WTC11 (cell line): ENCODE measurements around the gene TIMELESS. TPM values are rescaled to one million over a fixed set of nuclear protein-coding genes. Genes with fewer than 3 reads are reported as not detected.

Source experiments
- ATAC-seq: fragments of 200-7000 bp; cut with Tn5 transposase; 2 replicates; pipeline ENCODE4 v1.10.0; 2021; ENCODE audit warnings: mild to moderate bottlenecking, moderate library complexity
- CTCF ChIA-PET: fragments of 300-600 bp; sonication (Branson Sonifier 250); formaldehyde crosslinking; loops from one replicate; lab custom pipeline; 2021; ENCODE audit warnings: antibody characterized with exemption; lab: Charles Lee
- POLR2A ChIA-PET: fragments of 350-600 bp; sonication (Branson Sonifier 250); formaldehyde crosslinking; loops from one replicate; lab custom pipeline; 2021; ENCODE audit warnings: antibody characterized with exemption; lab: Charles Lee
- DNase-seq: peaks from one replicate; pipeline ENCODE4 v3.0.0; 2021; ENCODE audit warnings: low spot score
- H3K27ac Mint-ChIP-seq: 2 replicates; pipeline ENCODE4 v1.8.0; 2021; ENCODE audit warnings: mixed read lengths
- H3K27me3 Mint-ChIP-seq: 2 replicates; pipeline ENCODE4 v1.8.0; 2021; ENCODE audit warnings: low read depth, mild to moderate bottlenecking, moderate library complexity, mixed read lengths
- H3K36me3 Mint-ChIP-seq: 2 replicates; pipeline ENCODE4 v1.8.0; 2021; ENCODE audit warnings: mixed read lengths
- H3K4me1 Mint-ChIP-seq: 2 replicates; pipeline ENCODE4 v1.8.0; 2022; ENCODE audit warnings: mixed read lengths
- H3K4me3 Mint-ChIP-seq: 2 replicates; pipeline ENCODE4 v1.8.0; 2021; ENCODE audit warnings: mild to moderate bottlenecking, moderate library complexity, mixed read lengths
- H3K9me3 Mint-ChIP-seq: 2 replicates; pipeline ENCODE4 v1.8.0; 2021; ENCODE audit warnings: mixed read lengths
- GTF2I ChIP-seq: fragments of 250-450 bp; sonication (Bioruptor Pico); conservative IDR thresholded peaks from 2 replicates; pipeline ENCODE4 v1.4.0; 2021; ENCODE audit warnings: mild to moderate bottlenecking
- JAZF1 ChIP-seq: fragments of 250-450 bp; sonication (Bioruptor Pico); IDR thresholded peaks from 2 replicates; pipeline ENCODE4 v1.9.0; 2021; ENCODE audit warnings: moderate library complexity, mild to moderate bottlenecking, inconsistent platforms
- NFATC4 ChIP-seq: fragments of 250-450 bp; sonication (Bioruptor Pico); IDR thresholded peaks from 2 replicates; pipeline ENCODE4 v1.9.0; 2021; ENCODE audit warnings: mild to moderate bottlenecking
- RORB ChIP-seq: fragments of 250-450 bp; sonication (Bioruptor Pico); IDR thresholded peaks from 2 replicates; pipeline ENCODE4 v1.9.0; 2021; ENCODE audit warnings: mild to moderate bottlenecking
- TCF7 ChIP-seq: sonication (generic); formaldehyde crosslinking; IDR thresholded peaks from 2 replicates; pipeline ENCODE4 v1.8.0; 2022; ENCODE audit warnings: mild to moderate bottlenecking, low read depth, missing genetic modification reagents, moderate library complexity
- TEAD1 ChIP-seq: sonication (generic); formaldehyde crosslinking; IDR thresholded peaks from 2 replicates; pipeline ENCODE4 v1.8.0; 2022; ENCODE audit warnings: mild to moderate bottlenecking, missing genetic modification reagents
- ZBTB21 ChIP-seq: sonication (generic); formaldehyde crosslinking; IDR thresholded peaks from 2 replicates; pipeline ENCODE4 v1.8.1; 2023; ENCODE audit warnings: mild to moderate bottlenecking, missing genetic modification reagents, borderline replicate concordance
- ZNF121 ChIP-seq: sonication (generic); formaldehyde crosslinking; IDR thresholded peaks from 2 replicates; pipeline ENCODE4 v1.8.0; 2023; ENCODE audit warnings: missing genetic modification reagents
- ZNF219 ChIP-seq: sonication (generic); formaldehyde crosslinking; IDR thresholded peaks from 2 replicates; pipeline ENCODE4 v1.8.0; 2023; ENCODE audit warnings: missing genetic modification reagents, mild to moderate bottlenecking, borderline replicate concordance
- total RNA-seq: library from RNA; stranded (reverse); gene quantifications from 3 replicates; pipeline ENCODE4 v1.2.3, GENCODE V29; 2021
- TF ChIP-seq, protein P1 (sequence below): sonication (generic); formaldehyde crosslinking; IDR thresholded peaks from 2 replicates; pipeline ENCODE4 v1.8.1; 2023; ENCODE audit warnings: mild to moderate bottlenecking, missing genetic modification reagents, moderate library complexity
- TF ChIP-seq, protein P2 (sequence below): sonication (generic); formaldehyde crosslinking; conservative IDR thresholded peaks from 2 replicates; pipeline ENCODE4 v1.8.1; 2023; ENCODE audit warnings: mild to moderate bottlenecking, low read depth, missing genetic modification reagents, moderate library complexity
- TF ChIP-seq, protein P3 (sequence below): sonication (generic); formaldehyde crosslinking; IDR thresholded peaks from 2 replicates; pipeline ENCODE4 v1.8.0; 2023; ENCODE audit warnings: missing genetic modification reagents
- TF ChIP-seq, protein P4 (sequence below): fragments of 250-450 bp; sonication (Bioruptor Pico); IDR thresholded peaks from 2 replicates; pipeline ENCODE4 v1.9.0; 2021; ENCODE audit warnings: mild to moderate bottlenecking
- TF ChIP-seq, protein P5 (sequence below): sonication (generic); formaldehyde crosslinking; IDR thresholded peaks from 2 replicates; pipeline ENCODE4 v1.8.1; 2022; ENCODE audit warnings: low read depth, missing genetic modification reagents, borderline replicate concordance
- TF ChIP-seq, protein P6 (sequence below): sonication (generic); formaldehyde crosslinking; IDR thresholded peaks from 2 replicates; pipeline ENCODE4 v1.8.0; 2022; ENCODE audit warnings: mild to moderate bottlenecking, missing genetic modification reagents
- TF ChIP-seq, protein P7 (sequence below): fragments of 250-450 bp; sonication (Bioruptor Pico); IDR thresholded peaks from 2 replicates; pipeline ENCODE4 v1.9.0; 2021; ENCODE audit warnings: moderate library complexity, mild to moderate bottlenecking, inconsistent platforms, borderline replicate concordance
- TF ChIP-seq, protein P8 (sequence below): sonication (generic); formaldehyde crosslinking; IDR thresholded peaks from 2 replicates; pipeline ENCODE4 v1.8.1; 2022; ENCODE audit warnings: mild to moderate bottlenecking, moderate library complexity, missing genetic modification reagents
- TF ChIP-seq, protein P9 (sequence below): sonication (generic); formaldehyde crosslinking; IDR thresholded peaks from 2 replicates; pipeline ENCODE4 v1.8.1; 2022; ENCODE audit warnings: mild to moderate bottlenecking, missing genetic modification reagents, moderate library complexity, borderline replicate concordance

TIMELESS gene
- total RNA-seq, 1 experiment from 2014 or later = 60.9 TPM

DNA sequence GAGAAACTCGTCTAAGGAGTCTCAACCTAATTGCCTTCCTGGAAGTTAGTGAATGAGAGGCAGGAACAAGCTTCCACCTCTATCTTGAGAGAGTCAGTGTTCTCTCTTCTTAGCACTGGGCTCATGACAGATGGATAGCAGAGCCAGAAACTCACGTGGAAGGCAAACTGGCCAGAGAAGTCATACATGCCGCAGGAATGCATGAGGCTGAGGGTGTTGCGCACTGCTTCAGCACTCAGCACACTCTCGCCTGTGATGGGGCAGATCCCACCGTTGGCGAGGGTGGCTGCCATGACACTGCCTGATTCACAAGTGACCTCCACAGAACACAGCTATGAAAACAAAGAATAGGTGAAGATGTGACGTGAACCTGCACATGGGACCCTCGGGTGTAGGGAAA, 25.2 kb upstream of the TIMELESS start:
- Mint-ChIP-seq H3K36me3 (peaks cover 13% of the 10 kb centered on the region), H3K4me1 (peaks cover 4% of the 10 kb centered on the region; the same call in 1 of the 2 replicates), H3K27ac (no peak overlapping the region; the same call in 1 of the 2 replicates), H3K9me3 (no peaks in the 10 kb centered on the region), H3K27me3 (no peaks in the 10 kb centered on the region), H3K4me3 (no peak overlapping the region)
- ATAC-seq = no peak
- ChIA-PET CTCF (no interaction called here), POLR2A (interaction anchor here (0.6 kb wide), 1 partner anchor 241 kb away, joined by 5 read pairs; no protein-coding TSS in a partner anchor)
- TF ChIP-seq, protein P1, sequence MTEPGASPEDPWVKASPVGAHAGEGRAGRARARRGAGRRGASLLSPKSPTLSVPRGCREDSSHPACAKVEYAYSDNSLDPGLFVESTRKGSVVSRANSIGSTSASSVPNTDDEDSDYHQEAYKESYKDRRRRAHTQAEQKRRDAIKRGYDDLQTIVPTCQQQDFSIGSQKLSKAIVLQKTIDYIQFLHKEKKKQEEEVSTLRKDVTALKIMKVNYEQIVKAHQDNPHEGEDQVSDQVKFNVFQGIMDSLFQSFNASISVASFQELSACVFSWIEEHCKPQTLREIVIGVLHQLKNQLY = no peak
- TF ChIP-seq, protein P2, sequence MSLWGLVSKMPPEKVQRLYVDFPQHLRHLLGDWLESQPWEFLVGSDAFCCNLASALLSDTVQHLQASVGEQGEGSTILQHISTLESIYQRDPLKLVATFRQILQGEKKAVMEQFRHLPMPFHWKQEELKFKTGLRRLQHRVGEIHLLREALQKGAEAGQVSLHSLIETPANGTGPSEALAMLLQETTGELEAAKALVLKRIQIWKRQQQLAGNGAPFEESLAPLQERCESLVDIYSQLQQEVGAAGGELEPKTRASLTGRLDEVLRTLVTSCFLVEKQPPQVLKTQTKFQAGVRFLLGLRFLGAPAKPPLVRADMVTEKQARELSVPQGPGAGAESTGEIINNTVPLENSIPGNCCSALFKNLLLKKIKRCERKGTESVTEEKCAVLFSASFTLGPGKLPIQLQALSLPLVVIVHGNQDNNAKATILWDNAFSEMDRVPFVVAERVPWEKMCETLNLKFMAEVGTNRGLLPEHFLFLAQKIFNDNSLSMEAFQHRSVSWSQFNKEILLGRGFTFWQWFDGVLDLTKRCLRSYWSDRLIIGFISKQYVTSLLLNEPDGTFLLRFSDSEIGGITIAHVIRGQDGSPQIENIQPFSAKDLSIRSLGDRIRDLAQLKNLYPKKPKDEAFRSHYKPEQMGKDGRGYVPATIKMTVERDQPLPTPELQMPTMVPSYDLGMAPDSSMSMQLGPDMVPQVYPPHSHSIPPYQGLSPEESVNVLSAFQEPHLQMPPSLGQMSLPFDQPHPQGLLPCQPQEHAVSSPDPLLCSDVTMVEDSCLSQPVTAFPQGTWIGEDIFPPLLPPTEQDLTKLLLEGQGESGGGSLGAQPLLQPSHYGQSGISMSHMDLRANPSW (CRISPR knock-in tag) = no peak
- TF ChIP-seq, protein P3, sequence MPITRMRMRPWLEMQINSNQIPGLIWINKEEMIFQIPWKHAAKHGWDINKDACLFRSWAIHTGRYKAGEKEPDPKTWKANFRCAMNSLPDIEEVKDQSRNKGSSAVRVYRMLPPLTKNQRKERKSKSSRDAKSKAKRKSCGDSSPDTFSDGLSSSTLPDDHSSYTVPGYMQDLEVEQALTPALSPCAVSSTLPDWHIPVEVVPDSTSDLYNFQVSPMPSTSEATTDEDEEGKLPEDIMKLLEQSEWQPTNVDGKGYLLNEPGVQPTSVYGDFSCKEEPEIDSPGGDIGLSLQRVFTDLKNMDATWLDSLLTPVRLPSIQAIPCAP = no peak
- no peak for TF ChIP-seq GTF2I
- no peak for TF ChIP-seq NFATC4
- TF ChIP-seq, protein P4, sequence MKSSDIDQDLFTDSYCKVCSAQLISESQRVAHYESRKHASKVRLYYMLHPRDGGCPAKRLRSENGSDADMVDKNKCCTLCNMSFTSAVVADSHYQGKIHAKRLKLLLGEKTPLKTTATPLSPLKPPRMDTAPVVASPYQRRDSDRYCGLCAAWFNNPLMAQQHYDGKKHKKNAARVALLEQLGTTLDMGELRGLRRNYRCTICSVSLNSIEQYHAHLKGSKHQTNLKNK (CRISPR knock-in tag) = no peak
- TF ChIP-seq ZNF121 = no peak
- no peak for TF ChIP-seq JAZF1 (CRISPR knock-in tag)
- TF ChIP-seq TCF7 (CRISPR knock-in tag) = no peak
- no peak for TF ChIP-seq RORB (CRISPR knock-in tag)
- TF ChIP-seq, protein P5, sequence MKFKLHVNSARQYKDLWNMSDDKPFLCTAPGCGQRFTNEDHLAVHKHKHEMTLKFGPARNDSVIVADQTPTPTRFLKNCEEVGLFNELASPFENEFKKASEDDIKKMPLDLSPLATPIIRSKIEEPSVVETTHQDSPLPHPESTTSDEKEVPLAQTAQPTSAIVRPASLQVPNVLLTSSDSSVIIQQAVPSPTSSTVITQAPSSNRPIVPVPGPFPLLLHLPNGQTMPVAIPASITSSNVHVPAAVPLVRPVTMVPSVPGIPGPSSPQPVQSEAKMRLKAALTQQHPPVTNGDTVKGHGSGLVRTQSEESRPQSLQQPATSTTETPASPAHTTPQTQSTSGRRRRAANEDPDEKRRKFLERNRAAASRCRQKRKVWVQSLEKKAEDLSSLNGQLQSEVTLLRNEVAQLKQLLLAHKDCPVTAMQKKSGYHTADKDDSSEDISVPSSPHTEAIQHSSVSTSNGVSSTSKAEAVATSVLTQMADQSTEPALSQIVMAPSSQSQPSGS (CRISPR knock-in tag) = no peak
- TF ChIP-seq, protein P6, sequence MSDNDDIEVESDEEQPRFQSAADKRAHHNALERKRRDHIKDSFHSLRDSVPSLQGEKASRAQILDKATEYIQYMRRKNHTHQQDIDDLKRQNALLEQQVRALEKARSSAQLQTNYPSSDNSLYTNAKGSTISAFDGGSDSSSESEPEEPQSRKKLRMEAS (CRISPR knock-in tag) = no peak
- TF ChIP-seq, protein P7, sequence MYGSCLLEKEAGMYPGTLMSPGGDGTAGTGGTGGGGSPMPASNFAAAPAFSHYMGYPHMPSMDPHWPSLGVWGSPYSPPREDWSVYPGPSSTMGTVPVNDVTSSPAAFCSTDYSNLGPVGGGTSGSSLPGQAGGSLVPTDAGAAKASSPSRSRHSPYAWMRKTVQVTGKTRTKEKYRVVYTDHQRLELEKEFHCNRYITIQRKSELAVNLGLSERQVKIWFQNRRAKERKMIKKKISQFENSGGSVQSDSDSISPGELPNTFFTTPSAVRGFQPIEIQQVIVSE (CRISPR knock-in tag) = no peak
- no peak for TF ChIP-seq ZBTB21 (CRISPR knock-in tag)
- no peak for TF ChIP-seq ZNF219 (CRISPR knock-in tag)
- TF ChIP-seq, protein P8, sequence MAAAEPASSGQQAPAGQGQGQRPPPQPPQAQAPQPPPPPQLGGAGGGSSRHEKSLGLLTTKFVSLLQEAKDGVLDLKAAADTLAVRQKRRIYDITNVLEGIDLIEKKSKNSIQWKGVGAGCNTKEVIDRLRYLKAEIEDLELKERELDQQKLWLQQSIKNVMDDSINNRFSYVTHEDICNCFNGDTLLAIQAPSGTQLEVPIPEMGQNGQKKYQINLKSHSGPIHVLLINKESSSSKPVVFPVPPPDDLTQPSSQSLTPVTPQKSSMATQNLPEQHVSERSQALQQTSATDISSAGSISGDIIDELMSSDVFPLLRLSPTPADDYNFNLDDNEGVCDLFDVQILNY (CRISPR knock-in tag) = no peak
- TF ChIP-seq, protein P9, sequence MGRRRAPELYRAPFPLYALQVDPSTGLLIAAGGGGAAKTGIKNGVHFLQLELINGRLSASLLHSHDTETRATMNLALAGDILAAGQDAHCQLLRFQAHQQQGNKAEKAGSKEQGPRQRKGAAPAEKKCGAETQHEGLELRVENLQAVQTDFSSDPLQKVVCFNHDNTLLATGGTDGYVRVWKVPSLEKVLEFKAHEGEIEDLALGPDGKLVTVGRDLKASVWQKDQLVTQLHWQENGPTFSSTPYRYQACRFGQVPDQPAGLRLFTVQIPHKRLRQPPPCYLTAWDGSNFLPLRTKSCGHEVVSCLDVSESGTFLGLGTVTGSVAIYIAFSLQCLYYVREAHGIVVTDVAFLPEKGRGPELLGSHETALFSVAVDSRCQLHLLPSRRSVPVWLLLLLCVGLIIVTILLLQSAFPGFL (CRISPR knock-in tag) = no peak
- TF ChIP-seq TEAD1 (CRISPR knock-in tag) = no peak
- DNase-seq = no peak
